Activated CD4-positive, alpha-beta T cell treated with anti-CD3 and anti-CD28 coated beads for 36 hours (primary cell): Measurements from ENCODE around the gene CD1C. TPM values are rescaled to one million over a fixed set of nuclear protein-coding genes. Genes with fewer than 3 reads are reported as not detected.

ENCODE experiments used
- total RNA-seq, 2 experiments: library from RNA; stranded (reverse); gene quantifications; one replicate each; pipeline ENCODE4 v1.2.3, GENCODE V29; 2021

CD1C gene
- total RNA-seq, 2 experiments from 2014 or later: 0.14 to 0.21 TPM

Other genes with a start within 250 kb of the CD1C start
- gene CD1D, start 109.0 kb upstream of the CD1C start, total RNA-seq: under 1 TPM in 1 of 2 experiments, not detected in 1; 0.07 TPM
- under 1 TPM in 1 of 2 experiments, not detected in 1; 0.09 TPM for gene CD1A, start 35.5 kb upstream of the CD1C start, total RNA-seq
- not detected for gene CD1B, start 41.6 kb downstream of the CD1C start, total RNA-seq
- not detected for gene CD1E, start 64.0 kb downstream of the CD1C start, total RNA-seq
- gene OR10T2, start 109.5 kb downstream of the CD1C start, total RNA-seq: not detected
- gene OR10K2, start 136.3 kb downstream of the CD1C start, total RNA-seq: not detected
- gene OR10K1, start 171.9 kb downstream of the CD1C start, total RNA-seq: not detected
- gene OR10R2, start 182.3 kb downstream of the CD1C start, total RNA-seq: not detected